Measurements from ENCODE around the gene POTED. TPM values are rescaled to one million over a fixed set of nuclear protein-coding genes. Genes with fewer than 3 reads are reported as not detected.
"Not testable (repeated sequence)": the region's sequence is repeated elsewhere in the genome, so short reads cannot be mapped to it uniquely, and the experiment has no call there.

Gene POTED
- not detected for polyA plus RNA-seq (ENCODE audit: insufficient read depth in 1 of 5, insufficient read length in 5 of 5, low replicate concordance in 1 of 5)
- long read RNA-seq, donor 1, result 0 reads
- long read RNA-seq, donor 2, result 0 reads
- long read RNA-seq, donor 3, result 0 reads
- long read RNA-seq, donor 4, result 0 reads
- long read RNA-seq, donor 5, result 0 reads
- long read RNA-seq, donor 6, result 0 reads
- long read RNA-seq, donor 7, result 0 reads
- long read RNA-seq, donor 8, result 0 reads

- DNase-seq, result not testable (repeated sequence)
These were observed at the start of gene POTED for GRCh38 chr21:13609477-13609876. Gene POTED (plus strand): TSS chr21:13609777. CDS start chr21:13610229, 452 bp downstream.

- DNase-seq, result not testable (repeated sequence)
These were observed 40.5 kb downstream of the POTED start for GRCh38 chr21:13650101-13650500.

- DNase-seq, result not testable (repeated sequence)
These were observed 42.2 kb downstream of the POTED start for GRCh38 chr21:13651746-13652145.

Data from right lung (tissue), 10 donors.